GM12892 (cell line): ENCODE measurements around the gene DLG2.

ENCODE experiments used
- POLR2A ChIP-seq: IDR thresholded peaks from 2 replicates; pipeline ENCODE4 v1.6.1; 2011; ENCODE audit warnings: low read depth, low read length, control low read depth
- TAF1 ChIP-seq: IDR thresholded peaks from 2 replicates; pipeline ENCODE4 v1.6.1; 2011; ENCODE audit warnings: low read depth, mild to moderate bottlenecking, control low read depth, low read length, borderline replicate concordance

DNA sequence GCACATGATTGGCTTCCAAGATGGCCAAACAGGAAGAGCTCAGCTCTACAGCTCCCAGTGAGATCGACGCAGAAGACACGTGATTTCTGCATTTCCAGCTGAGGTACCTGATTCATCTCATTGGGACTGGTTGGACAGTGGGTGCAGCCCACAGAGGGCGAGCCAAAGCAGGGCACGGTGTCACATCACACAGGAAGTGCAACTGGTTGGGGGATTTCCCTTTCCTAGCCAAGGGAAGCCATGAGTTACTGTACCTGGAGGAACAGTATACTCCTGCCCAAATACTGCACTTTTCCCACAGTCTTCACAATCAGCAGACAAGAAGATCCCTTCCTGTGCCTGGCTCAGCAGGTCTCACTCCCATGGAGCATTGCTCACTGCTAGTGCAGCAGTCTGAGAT, 131.2 kb downstream of the DLG2 start:
- TF ChIP-seq POLR2A (no peak), TAF1 (no peak)
